Heart right ventricle (tissue), 16 donors: ENCODE data around the gene TAL2. TPM values are rescaled to one million over a fixed set of nuclear protein-coding genes. Genes with fewer than 3 reads are reported as not detected.

Experiments used
- ATAC-seq, 8 donors: fragments of 200-7000 bp; cut with Tn5 transposase; one replicate each; pipeline ENCODE4 v1.9.1; 2020; ENCODE audit warnings: mild to moderate bottlenecking in 8 of 8, moderate library complexity in 8 of 8, moderate number of reproducible peaks in 1 of 8
- DNase-seq, 2 donors: peaks; one replicate each; pipeline ENCODE4 v3.0.0-alpha.2; 2020
- H3K27ac ChIP-seq, 10 donors: fragments of 200-600 bp; sonication (generic) in 2 of 10; one replicate each; pipeline versions ENCODE4 v1.5.0 to v1.8.0; 2020 to 2022; ENCODE audit warnings: mild to moderate bottlenecking in 3 of 10
- H3K27me3 ChIP-seq, 7 donors: fragments of 200-600 bp; one replicate each; pipeline ENCODE4 v1.8.0; 2021 to 2022; ENCODE audit warnings: mild to moderate bottlenecking in 2 of 7
- H3K36me3 ChIP-seq, 9 donors: fragments of 200-600 bp; sonication (generic) in 1 of 9; one replicate each; pipeline versions ENCODE4 v1.5.0 to v1.8.0; 2020 to 2022; ENCODE audit warnings: mild to moderate bottlenecking in 2 of 9
- H3K4me1 ChIP-seq, 9 donors: fragments of 200-600 bp; sonication (generic) in 1 of 9; one replicate each; pipeline versions ENCODE4 v1.5.0 to v1.8.0; 2020 to 2022; ENCODE audit warnings: mild to moderate bottlenecking in 4 of 9
- H3K4me3 ChIP-seq, 10 donors: fragments of 200-600 bp; sonication (generic) in 2 of 10; one replicate each; pipeline versions ENCODE4 v1.5.0 to v1.8.0; 2020 to 2022; ENCODE audit warnings: mild to moderate bottlenecking in 7 of 10, moderate library complexity in 2 of 10
- H3K9me3 ChIP-seq, 11 donors: fragments of 200-600 bp in 10 of 11; sonication (generic) in 2 of 11; one replicate each; pipeline versions ENCODE4 v1.5.0 to v1.8.0; 2013 to 2022; ENCODE audit warnings: mild to moderate bottlenecking in 2 of 11, control low read depth in 1 of 11, moderate library complexity in 1 of 11
- CTCF ChIP-seq, 9 donors: fragments of 200-600 bp; sonication (generic) in 2 of 9; IDR thresholded peaks; one replicate each; pipeline versions ENCODE4 v1.5.0 to v1.8.0; 2021 to 2022; ENCODE audit warnings: antibody characterized with exemption in 9 of 9, mild to moderate bottlenecking in 5 of 9, moderate library complexity in 1 of 9
- WGBS, 2 donors: extraction: QIAGEN DNeasy Blood & Tissue Kit; methylation state at CpG; one replicate each; pipeline ENCODE4 v1.1.7; 2013; ENCODE audit warnings: inconsistent platforms in 1 of 2; 5-methylcytosine and 5-hydroxymethylcytosine counted together
- intact Hi-C, 10 donors: fragments of 100-400 bp; cut with DNase I; formaldehyde crosslinking; loops; one replicate each; pipeline versions ENCODE4 v1.11.1 to v1.14.2; 2022
- long read RNA-seq, 3 donors: library from polyadenylated mRNA; unstranded; transcript quantifications; one replicate each; pipeline ENCODE4 v2.0.0, GENCODE V29; 2020 to 2021
- polyA plus RNA-seq, 2 donors: library from polyadenylated mRNA; stranded (reverse); fragments of 200-250 nt; gene quantifications; one replicate each; pipeline ENCODE4 v1.2.3, GENCODE V29; 2013
- total RNA-seq, 10 donors: library from RNA; stranded (reverse); fragmentation: NEBNext Ultra II Directional in 3 of 10; extraction: Animal tissue kit (Norgen Biotek cat#: 25700) in 3 of 10; gene quantifications; one replicate each; pipeline versions ENCODE4 v1.2.1 to v1.2.4, GENCODE V29; 2021 to 2023
- donor health status: Arrhythmogenic right ventricular cardiomyopathy.
- donor health status: ischemic (EF 13 %, LVEDD 7.1; RV severe dilation, severe dysfunction).
- donor health status: healthy with polysubstance abuse.
- donor health status: DM: no; HTN: yes; CAD: no.
- donor health status: DM: no; HTN: no; CAD: no.
- donor health status: ischemic (EF 25% LVEDD 6.9; RV normal size, moderate dysfunction).
- donor health status: ischemic (EF 25% LVEDD 5.7; RV mildly dilated, moderate dysfunction).
- donor health status: healthy.
- donor health status: DM: yes; HTN: yes; CAD: no.
- donor health status: Ischemic cardiomyopathy.
- donor health status: ischemic (EF 35%, LVEDD 5.7; RV mildly dilated, moderate dysfunction).
- donor health status: nonischemic (EF 11% LVEDD 7.7; RV severe dilation, severe dysfunction).
- donor health status: DM: yes; HTN: yes; CAD: no.
- donor health status: PGD.
- donor health status: ischemic (EF 29% LVEDD 5.4; RV normal size, mild dysfunction).
- donor health status: nonischemic (EF 23%, LVEDD 6.1; RV moderate dilation, normal function).

TAL2 gene
- total RNA-seq (not detected), polyA plus RNA-seq (under 1 TPM in 1 of 2 donors, not detected in 1; 0.09 TPM)
- long read RNA-seq, donor 1, result 0 reads
- long read RNA-seq, donor 2, result 0 reads
- long read RNA-seq, donor 3, result 0 reads

DNA sequence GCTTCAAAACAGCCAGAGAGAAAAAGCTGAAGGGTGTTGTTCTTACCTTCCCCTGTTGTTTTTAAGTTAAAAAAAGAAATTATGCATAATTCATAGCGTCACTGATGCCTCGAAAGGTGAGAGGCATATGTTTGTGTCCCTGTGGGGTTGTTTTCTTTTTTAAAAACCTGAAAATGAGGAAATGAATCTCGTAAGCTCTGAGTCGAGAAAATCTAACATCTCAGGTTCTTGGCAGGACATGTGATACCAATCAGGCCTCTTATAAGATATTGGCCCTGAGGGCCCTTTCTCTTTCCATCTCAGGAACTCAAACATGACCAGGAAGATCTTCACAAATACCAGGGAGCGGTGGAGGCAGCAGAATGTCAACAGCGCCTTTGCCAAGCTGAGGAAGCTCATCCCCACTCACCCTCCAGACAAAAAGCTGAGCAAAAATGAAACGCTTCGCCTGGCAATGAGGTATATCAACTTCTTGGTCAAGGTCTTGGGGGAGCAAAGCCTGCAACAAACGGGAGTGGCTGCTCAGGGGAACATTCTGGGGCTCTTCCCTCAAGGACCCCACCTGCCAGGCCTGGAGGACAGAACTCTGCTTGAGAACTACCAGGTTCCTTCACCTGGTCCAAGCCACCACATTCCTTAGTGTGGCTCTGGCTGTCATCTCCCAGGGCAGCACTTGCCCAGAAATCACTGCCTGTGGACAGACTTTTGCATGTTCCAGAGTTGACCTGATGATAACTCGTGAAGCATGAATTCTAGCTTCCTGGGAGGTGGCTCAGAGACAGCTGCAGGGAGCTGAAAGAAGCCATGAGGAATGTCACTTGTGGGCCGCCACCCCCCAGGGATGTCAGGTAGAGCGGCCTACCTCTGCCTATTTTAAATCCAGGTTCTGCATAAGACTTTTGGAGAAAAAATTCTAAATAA is at the start of gene TAL2:
Gene TAL2 (plus strand): TSS at position 274 of the 921 bp plus-strand sequence. CDS start 40 bp downstream, at position 314.
- Histone ChIP-seq H3K4me3 (no peak within 1 kb of the TSS), H3K36me3 (no peaks in the 10 kb centered on the region), H3K27me3 (peaks cover 0 to 24% (median 10%) of the 10 kb centered on the region in 7 donors), H3K27ac (no peak within 1 kb of the TSS), H3K4me1 (no peaks in the 10 kb centered on the region), H3K9me3 (no peaks in the 10 kb centered on the region)
- intact Hi-C loops, result no loop called here
- DNase-seq (no peak), ATAC-seq (no peak)
- TF ChIP-seq CTCF (IDR thresholded peaks at IDR 0.05), result no peak
- 83 to 88% methylated on average over 12 of the region's 12 CpGs for WGBS, 2 donors

DNA sequence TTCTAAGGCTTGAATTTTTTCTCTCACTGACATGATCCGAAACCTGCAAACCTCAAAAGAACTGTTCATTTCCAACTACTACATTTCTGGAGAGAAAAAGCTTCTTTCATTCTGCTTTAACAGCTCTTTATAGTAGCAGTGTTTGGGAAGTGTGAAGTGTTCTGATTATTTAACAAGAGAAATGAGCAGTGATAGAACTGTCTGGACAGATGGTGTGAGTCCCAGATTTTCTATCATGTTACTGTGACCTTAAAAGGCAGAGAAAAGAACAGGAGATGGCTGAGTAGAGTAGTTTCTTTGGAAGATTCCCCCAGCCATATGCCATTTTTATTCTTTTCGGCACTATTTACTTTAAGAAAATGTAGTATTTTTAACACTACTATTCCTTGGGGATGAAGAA is 41.3 kb upstream of the TAL2 start:
- ATAC-seq (no peak), DNase-seq (no peak)
- no peak overlapping the region for H3K27ac ChIP-seq
- no peaks in the 10 kb centered on the region for H3K4me1 ChIP-seq
- H3K36me3 ChIP-seq, result peaks cover 0 to 71% (median 0%) of the 10 kb centered on the region in 9 donors
- H3K9me3 ChIP-seq, result no peaks in the 10 kb centered on the region
- no peak for TF ChIP-seq CTCF (IDR thresholded peaks at IDR 0.05)
- 91 to 96% methylated on average over 2 of the region's 2 CpGs for WGBS, 2 donors
- no peak overlapping the region for H3K4me3 ChIP-seq
- intact Hi-C loops, result loop anchor here in 1 of 10 donors (5.0 kb wide), 1 partner anchor 96 kb away; no protein-coding TSS in a partner anchor
- H3K27me3 ChIP-seq, result no peaks in the 10 kb centered on the region

DNA sequence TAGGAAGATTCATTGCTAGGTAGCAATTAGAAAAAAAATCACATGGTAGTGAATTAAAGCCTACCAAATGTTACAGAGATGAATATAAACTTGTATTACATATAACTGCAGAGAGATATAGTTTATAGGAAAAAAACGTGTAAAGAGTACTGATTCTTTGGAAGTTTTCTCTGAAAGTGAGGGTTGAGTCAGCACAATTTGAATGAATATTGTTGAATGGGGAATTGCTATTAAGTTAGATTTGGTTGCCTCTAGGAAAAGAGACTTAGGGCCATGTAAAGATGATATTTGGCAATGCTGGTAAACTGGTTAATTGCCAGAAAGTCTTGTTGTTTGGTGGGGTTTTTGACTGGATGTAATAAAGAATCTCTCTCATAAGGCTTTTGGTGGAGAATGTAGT is 37.2 kb upstream of the TAL2 start:
- intact Hi-C loops, result no loop called here
- H3K9me3 ChIP-seq, result peaks cover 0 to 4% (median 0%) of the 10 kb centered on the region in 11 donors
- H3K4me3 ChIP-seq, result no peak overlapping the region
- ATAC-seq, result no peak
- 78 to 81% methylated on average over 1 of the region's 1 CpG for WGBS, 2 donors
- H3K27me3 ChIP-seq, result no peaks in the 10 kb centered on the region
- H3K36me3 ChIP-seq, result peaks cover 0 to 64% (median 0%) of the 10 kb centered on the region in 9 donors
- TF ChIP-seq CTCF (IDR thresholded peaks at IDR 0.05), result no peak
- no peak overlapping the region for H3K27ac ChIP-seq
- H3K4me1 ChIP-seq, result no peaks in the 10 kb centered on the region
- no peak for DNase-seq

- DNase-seq, result no peak
- no peak overlapping the region for H3K4me3 ChIP-seq
- no peak for ATAC-seq
- WGBS, 2 donors, result 85 to 90% methylated on average over 1 of the region's 1 CpG
- intact Hi-C loops, result no loop called here
- no peaks in the 10 kb centered on the region for H3K4me1 ChIP-seq
- no peaks in the 10 kb centered on the region for H3K27me3 ChIP-seq
- no peak overlapping the region for H3K27ac ChIP-seq
- TF ChIP-seq CTCF (IDR thresholded peaks at IDR 0.05), result no peak
- H3K9me3 ChIP-seq, result peaks cover 0 to 4% (median 0%) of the 10 kb centered on the region in 11 donors
- H3K36me3 ChIP-seq, result peaks cover 0 to 57% (median 0%) of the 10 kb centered on the region in 9 donors
Measured at GRCh38 chr9:105632807-105633206, 29.4 kb upstream of the TAL2 start.
